Lung (tissue), 12 donors: ENCODE results near the gene WNT5B. TPM values are rescaled to one million over a fixed set of nuclear protein-coding genes. Genes with fewer than 3 reads are reported as not detected.

ENCODE experiments used
- ATAC-seq: fragments of 200-7000 bp; cut with Tn5 transposase; one replicate; pipeline ENCODE4 v1.9.1; 2020; ENCODE audit warnings: moderate number of reproducible peaks; ENCODE audit not compliant: insufficient read depth, low FRiP score
- DNase-seq, 3 donors: peaks; one replicate each; pipeline ENCODE4 v3.0.0-alpha.2; 2013 to 2017
- H3K27ac ChIP-seq, 2 donors: one replicate each; pipeline ENCODE4 v1.5.1; 2013; ENCODE audit warnings: mild to moderate bottlenecking in 2 of 2, moderate library complexity in 2 of 2, control low read depth in 1 of 2, inconsistent platforms in 1 of 2, low read depth in 1 of 2, low read length in 1 of 2
- H3K27me3 ChIP-seq, 3 donors: one replicate each; pipeline ENCODE4 v1.5.1; 2013; ENCODE audit warnings: low read length in 2 of 3; ENCODE audit not compliant: control insufficient read depth in 3 of 3, insufficient read depth in 3 of 3
- H3K36me3 ChIP-seq, 4 donors: one replicate each; pipeline ENCODE4 v1.5.1; 2013; ENCODE audit warnings: low read length in 4 of 4, mild to moderate bottlenecking in 1 of 4, moderate library complexity in 1 of 4; ENCODE audit not compliant: control insufficient read depth in 4 of 4, insufficient read depth in 4 of 4
- H3K4me1 ChIP-seq, 5 donors: one replicate each; pipeline ENCODE4 v1.5.1; 2013; ENCODE audit warnings: low read length in 5 of 5, mild to moderate bottlenecking in 2 of 5, moderate library complexity in 1 of 5; ENCODE audit not compliant: control insufficient read depth in 5 of 5, insufficient read depth in 5 of 5
- H3K4me3 ChIP-seq: one replicate; pipeline ENCODE4 v1.5.1; 2013; ENCODE audit warnings: mild to moderate bottlenecking, control low read depth, moderate library complexity
- H3K9ac ChIP-seq, 2 donors: one replicate each; pipeline ENCODE4 v1.5.1; 2013; ENCODE audit warnings: low read length in 2 of 2, control low read depth in 1 of 2; ENCODE audit not compliant: insufficient read depth in 1 of 2
- H3K9me3 ChIP-seq, 4 donors: one replicate each; pipeline ENCODE4 v1.5.1; 2013; ENCODE audit warnings: low read length in 3 of 4, mild to moderate bottlenecking in 1 of 4, moderate library complexity in 1 of 4; ENCODE audit not compliant: control insufficient read depth in 4 of 4, insufficient read depth in 3 of 4
- WGBS, 2 donors: extraction: QIAGEN DNeasy Blood & Tissue Kit; methylation state at CpG; one replicate each; pipeline ENCODE4 v1.1.7; 2013; 5-methylcytosine and 5-hydroxymethylcytosine counted together
- polyA plus RNA-seq, 2 donors: library from polyadenylated mRNA; stranded (reverse); fragments of 200-250 nt; gene quantifications; one replicate each; pipeline ENCODE4 v1.2.1, GENCODE V29; 2013
- total RNA-seq, 2 donors: library from RNA; depleted of rRNA in 1 of 2; stranded (reverse); fragments of >200 nt in 1 of 2; gene quantifications; one replicate each; pipeline ENCODE4 v1.2.1, GENCODE V29; 2014 to 2021
- TF ChIP-seq, protein P1 (sequence below): IDR thresholded peaks from 2 replicates; pipeline ENCODE4 v1.5.1; 2012; ENCODE audit warnings: mild to moderate bottlenecking; ENCODE audit errors: control extremely low read depth, extremely low read depth
- donor health status: control.
- donor health status: control.
- donor health status: Bipolar disorder and iron deficiency.
- donor health status: healthy.
- donor health status: DM: yes; HTN: yes; CAD: no.

Gene WNT5B
- total and polyA plus RNA-seq, 4 donors = 2.8 to 12.6 (median 5.7) TPM

DNA sequence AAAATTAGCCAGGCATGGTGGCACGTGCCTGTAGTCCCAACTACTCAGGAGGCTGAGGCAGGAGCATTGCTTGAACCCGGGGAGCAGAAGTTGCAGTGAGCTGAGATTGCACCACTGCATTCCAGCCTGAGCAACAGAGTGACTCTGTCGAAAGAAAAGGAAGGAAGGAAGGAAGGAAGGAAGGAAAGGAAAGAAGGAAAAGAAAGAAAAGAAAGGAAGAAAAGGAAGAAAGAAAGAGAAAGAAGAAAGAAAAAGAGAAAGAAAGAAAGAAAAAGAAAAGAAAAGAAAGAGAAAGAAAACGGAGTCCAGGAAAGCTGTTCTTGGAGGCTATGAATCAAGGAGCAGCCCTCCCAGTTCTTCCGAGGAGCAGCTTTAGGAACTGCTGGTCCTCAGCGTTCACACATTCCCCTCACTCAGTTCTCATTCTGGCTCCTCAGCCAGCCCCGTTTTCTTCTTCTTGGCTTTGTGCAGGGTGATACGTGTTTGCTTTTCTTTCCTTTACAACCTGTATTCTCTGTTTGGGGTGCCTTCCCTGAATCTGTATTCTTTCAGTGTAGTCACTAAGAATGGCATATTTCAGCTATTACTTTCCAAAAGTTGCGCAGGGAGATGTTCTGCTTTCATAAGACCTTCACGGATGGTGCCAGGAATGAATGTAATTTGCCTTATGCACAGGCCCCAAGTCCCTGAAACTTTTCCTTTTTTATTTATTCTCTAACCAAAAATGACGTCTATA is 46.9 kb upstream of the WNT5B start:
- ATAC-seq (no peak), DNase-seq (no peak)
- no peak overlapping the region for H3K4me3 ChIP-seq
- TF ChIP-seq, protein P1, sequence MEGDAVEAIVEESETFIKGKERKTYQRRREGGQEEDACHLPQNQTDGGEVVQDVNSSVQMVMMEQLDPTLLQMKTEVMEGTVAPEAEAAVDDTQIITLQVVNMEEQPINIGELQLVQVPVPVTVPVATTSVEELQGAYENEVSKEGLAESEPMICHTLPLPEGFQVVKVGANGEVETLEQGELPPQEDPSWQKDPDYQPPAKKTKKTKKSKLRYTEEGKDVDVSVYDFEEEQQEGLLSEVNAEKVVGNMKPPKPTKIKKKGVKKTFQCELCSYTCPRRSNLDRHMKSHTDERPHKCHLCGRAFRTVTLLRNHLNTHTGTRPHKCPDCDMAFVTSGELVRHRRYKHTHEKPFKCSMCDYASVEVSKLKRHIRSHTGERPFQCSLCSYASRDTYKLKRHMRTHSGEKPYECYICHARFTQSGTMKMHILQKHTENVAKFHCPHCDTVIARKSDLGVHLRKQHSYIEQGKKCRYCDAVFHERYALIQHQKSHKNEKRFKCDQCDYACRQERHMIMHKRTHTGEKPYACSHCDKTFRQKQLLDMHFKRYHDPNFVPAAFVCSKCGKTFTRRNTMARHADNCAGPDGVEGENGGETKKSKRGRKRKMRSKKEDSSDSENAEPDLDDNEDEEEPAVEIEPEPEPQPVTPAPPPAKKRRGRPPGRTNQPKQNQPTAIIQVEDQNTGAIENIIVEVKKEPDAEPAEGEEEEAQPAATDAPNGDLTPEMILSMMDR = no peak
- no peak overlapping the region for H3K27ac ChIP-seq
- H3K27me3 ChIP-seq = no peaks in the 10 kb centered on the region
- no peaks in the 10 kb centered on the region for H3K9me3 ChIP-seq
- H3K4me1 ChIP-seq = peaks cover 0 to 21% (median 4%) of the 10 kb centered on the region in 5 donors
- WGBS, 2 donors = 77 to 84% methylated on average over 11 of the region's 11 CpGs
- H3K36me3 ChIP-seq = peaks cover 0 to 4% (median under 1%) of the 10 kb centered on the region in 4 donors
- no peak overlapping the region for H3K9ac ChIP-seq

DNA sequence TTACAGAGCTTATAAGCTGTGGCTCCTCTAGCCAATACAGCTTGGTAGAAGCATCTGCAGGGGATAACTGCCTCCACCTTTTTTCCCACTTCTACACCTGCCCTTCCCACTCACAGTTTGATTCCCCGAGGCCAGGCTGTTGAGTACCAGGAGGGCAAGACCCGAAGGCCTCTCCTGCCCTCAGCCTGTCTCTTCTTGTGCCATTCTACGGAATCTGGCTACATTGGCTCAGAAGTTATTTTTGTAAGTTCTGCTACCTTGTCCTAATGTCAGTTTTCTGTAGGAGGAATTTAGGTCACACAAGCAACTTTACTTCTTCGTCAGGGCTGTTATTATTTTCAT is 46.4 kb upstream of the WNT5B start:
- Histone ChIP-seq H3K9me3 (no peaks in the 10 kb centered on the region), H3K27me3 (no peaks in the 10 kb centered on the region), H3K4me3 (no peak overlapping the region), H3K27ac (no peak overlapping the region), H3K9ac (no peak overlapping the region), H3K4me1 (peaks cover 0 to 15% (median 2%) of the 10 kb centered on the region in 5 donors), H3K36me3 (peaks cover 0 to 4% (median under 1%) of the 10 kb centered on the region in 4 donors)
- TF ChIP-seq, protein P1 = no peak
- WGBS, 2 donors = 93 to 98% methylated on average over 4 of the region's 4 CpGs
- DNase-seq (no peak), ATAC-seq (no peak)

DNA sequence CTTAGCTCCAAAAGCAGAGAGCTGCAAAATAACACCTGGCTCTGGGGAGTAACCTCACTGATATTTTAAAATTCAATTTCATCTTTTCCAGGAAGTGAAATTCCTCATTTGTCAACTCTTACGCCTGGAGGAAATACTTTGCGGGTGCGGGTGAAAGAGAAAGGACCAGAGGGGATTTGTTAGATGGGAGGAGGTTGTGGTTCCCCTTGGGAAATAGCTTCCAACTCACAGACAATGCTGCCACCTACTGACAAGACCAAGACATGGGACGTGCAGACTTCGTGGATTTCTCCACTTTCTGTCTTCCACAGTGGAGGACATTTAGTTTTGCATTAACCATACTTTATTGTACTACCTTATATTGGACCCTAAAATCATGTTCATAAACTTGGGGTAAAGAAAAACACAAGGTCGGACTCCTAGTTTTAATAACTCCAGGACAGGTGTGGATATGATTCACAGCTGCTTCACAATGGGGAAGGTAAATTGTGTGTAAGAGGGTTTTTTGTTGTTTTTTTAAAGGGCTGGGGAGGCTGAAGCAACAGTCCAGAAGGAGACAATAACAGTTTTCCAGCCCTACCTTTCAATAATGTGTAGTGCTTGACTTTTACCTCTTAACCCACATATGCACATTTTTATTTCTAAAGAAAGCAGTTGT is 45.5 kb upstream of the WNT5B start:
- H3K4me3 ChIP-seq = no peak overlapping the region
- no peak overlapping the region for H3K27ac ChIP-seq
- TF ChIP-seq, protein P1 = peak; percentile 87
- WGBS, 2 donors = 3 to 4% methylated on average over 6 of the region's 6 CpGs
- peaks cover 0 to 10% (median 4%) of the 10 kb centered on the region in 5 donors for H3K4me1 ChIP-seq
- peak; percentile 81 for ATAC-seq
- no peaks in the 10 kb centered on the region for H3K27me3 ChIP-seq
- DNase-seq = peak; percentile 83 to 94 (median 89)
- peaks cover 0 to 6% (median under 1%) of the 10 kb centered on the region in 4 donors for H3K36me3 ChIP-seq
- H3K9me3 ChIP-seq = no peaks in the 10 kb centered on the region
- H3K9ac ChIP-seq = no peak overlapping the region
